RWPE1 (cell line): ENCODE measurements around the gene IL2RA.
"Not testable (repeated sequence)": the region's sequence is repeated elsewhere in the genome, so short reads cannot be mapped to it uniquely, and the experiment has no call there.

Experiments used
- CTCF ChIA-PET: fragments of 350-600 bp; sonication (Branson Sonifier 250); formaldehyde crosslinking; extraction: SDS; loops from one replicate; lab custom pipeline; 2021; lab: Yijun Ruan, JAX
- POLR2A ChIA-PET: fragments of 400-600 bp; formaldehyde crosslinking; extraction: SDS; loops from one replicate; lab custom pipeline; 2020; ENCODE audit warnings: antibody characterized with exemption; ENCODE audit not compliant: low non-redundant PET; lab: Yijun Ruan, JAX
- DNase-seq: peaks from one replicate; pipeline ENCODE4 v3.0.0; 2012; ENCODE audit warnings: low spot score
- H3K27ac ChIP-seq: fragments of 450-650 bp; 2 replicates; pipeline ENCODE4 v1.5.1; 2017
- TF ChIP-seq, protein P1 (sequence below): fragments of 450-650 bp; conservative IDR thresholded peaks from 2 replicates; pipeline ENCODE4 v1.5.1; 2017; ENCODE audit warnings: low read depth, mild to moderate bottlenecking

Gene IL2RA

DNA sequence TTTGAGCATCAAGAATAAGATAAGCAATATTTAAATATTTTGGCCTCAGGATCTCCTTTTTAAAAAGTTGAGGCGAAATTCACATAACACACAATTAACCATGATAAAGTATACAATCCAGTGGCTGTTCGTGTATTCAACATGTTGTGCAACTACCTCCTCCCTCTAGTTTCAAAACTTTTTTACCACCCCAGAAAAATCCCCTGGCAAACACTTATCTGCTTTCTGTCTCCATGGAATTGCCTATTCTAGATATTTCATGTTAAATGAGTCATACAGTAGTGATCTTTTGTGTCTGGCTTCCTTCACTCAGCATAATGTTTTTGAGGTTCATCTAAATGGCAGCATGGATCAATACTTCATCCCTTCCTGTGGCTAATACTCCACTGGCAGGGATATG is 53.0 kb downstream of the IL2RA start:
- CTCF ChIA-PET = no interaction called here

DNA sequence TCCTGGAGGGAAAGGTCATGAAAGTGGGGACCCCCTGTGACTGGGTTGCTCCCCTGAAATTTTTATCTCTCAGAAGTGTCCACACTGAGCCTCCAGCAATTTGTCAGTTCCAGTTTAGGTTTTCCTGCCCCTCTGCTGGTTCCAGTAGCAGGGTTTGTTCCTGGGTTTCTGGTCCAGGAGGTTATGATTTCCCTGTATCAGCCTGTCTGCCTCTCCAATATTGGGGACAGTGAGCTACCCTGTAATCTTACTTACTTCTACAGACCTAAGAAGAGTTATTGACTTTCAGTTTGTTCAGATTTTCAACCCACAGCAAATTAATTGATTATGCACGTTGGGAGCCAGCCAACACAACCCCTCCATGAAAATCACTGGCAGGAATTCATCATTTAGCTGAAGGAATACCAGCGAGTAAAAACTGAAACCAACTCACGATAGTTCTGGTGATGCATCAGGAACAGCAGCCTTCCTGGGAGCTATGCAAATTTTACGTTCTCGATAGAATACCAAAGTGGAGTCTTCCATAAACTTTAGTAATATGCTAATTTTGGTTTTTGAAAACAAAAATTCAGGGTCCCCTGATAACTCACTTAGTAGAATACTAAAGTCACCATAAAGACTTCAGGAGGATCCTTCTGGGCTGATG is 53.5 kb downstream of the IL2RA start:
- ChIA-PET CTCF (interaction anchor here (0.6 kb wide), 1 partner anchor 30 kb away, joined by 3 read pairs; no protein-coding TSS in a partner anchor), POLR2A (no interaction called here)
- TF ChIP-seq, protein P1, sequence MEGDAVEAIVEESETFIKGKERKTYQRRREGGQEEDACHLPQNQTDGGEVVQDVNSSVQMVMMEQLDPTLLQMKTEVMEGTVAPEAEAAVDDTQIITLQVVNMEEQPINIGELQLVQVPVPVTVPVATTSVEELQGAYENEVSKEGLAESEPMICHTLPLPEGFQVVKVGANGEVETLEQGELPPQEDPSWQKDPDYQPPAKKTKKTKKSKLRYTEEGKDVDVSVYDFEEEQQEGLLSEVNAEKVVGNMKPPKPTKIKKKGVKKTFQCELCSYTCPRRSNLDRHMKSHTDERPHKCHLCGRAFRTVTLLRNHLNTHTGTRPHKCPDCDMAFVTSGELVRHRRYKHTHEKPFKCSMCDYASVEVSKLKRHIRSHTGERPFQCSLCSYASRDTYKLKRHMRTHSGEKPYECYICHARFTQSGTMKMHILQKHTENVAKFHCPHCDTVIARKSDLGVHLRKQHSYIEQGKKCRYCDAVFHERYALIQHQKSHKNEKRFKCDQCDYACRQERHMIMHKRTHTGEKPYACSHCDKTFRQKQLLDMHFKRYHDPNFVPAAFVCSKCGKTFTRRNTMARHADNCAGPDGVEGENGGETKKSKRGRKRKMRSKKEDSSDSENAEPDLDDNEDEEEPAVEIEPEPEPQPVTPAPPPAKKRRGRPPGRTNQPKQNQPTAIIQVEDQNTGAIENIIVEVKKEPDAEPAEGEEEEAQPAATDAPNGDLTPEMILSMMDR = no peak
- no peak for DNase-seq
- no peak overlapping the region for H3K27ac ChIP-seq

More for the DNA sequence above, 53.0 kb downstream of the IL2RA start:
- POLR2A ChIA-PET = no interaction called here
- DNase-seq = no peak
- TF ChIP-seq, protein P1 = no peak
- H3K27ac ChIP-seq = no peak overlapping the region

DNA sequence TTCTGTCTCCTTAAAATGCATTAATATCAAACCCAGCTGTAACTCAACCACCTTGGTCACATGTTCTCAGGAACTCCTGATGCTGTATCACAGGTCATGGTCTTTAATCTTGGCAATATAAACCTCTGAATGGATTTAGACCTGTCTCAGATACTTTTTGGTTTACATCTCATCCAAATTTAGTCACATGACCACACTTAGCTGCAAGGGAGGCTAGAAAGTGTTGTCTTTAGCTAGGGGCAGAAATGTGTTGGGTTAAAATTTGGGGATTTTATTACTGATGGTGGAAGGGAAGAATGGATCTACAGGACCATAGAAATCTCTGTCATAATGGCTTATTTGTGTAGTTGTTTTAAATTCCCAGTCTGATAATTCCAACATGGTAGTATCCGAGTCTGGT is 55.2 kb downstream of the IL2RA start:
- CTCF ChIA-PET = interaction anchor here (0.7 kb wide), 1 partner anchor 395 kb away, joined by 3 read pairs; no protein-coding TSS in a partner anchor
- DNase-seq = no peak
- TF ChIP-seq, protein P1 = no peak
- no peak overlapping the region for H3K27ac ChIP-seq
- POLR2A ChIA-PET = no interaction called here

DNA sequence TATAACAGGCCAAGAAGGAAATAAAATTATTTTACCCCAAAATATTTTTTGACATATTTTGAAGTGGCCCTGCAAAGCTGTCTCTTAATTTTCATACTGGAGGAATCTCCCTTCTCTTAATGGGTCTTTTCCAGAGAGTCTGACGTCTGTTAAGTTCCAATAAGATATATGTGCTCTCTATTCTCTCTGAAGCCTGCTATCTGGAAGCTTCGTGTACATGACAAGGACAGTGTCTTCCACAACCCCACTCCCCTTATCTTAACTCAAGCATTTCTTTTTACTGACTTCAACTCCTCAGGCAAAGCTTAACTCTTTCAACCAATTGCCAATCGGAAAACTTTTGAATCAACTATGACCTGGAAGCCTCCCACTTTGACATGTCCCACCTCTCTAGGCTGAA is 55.6 kb downstream of the IL2RA start:
- CTCF ChIA-PET = interaction anchor here (0.8 kb wide), 1 partner anchor 399 kb away, joined by 3 read pairs; no protein-coding TSS in a partner anchor
- no peak for DNase-seq

DNA sequence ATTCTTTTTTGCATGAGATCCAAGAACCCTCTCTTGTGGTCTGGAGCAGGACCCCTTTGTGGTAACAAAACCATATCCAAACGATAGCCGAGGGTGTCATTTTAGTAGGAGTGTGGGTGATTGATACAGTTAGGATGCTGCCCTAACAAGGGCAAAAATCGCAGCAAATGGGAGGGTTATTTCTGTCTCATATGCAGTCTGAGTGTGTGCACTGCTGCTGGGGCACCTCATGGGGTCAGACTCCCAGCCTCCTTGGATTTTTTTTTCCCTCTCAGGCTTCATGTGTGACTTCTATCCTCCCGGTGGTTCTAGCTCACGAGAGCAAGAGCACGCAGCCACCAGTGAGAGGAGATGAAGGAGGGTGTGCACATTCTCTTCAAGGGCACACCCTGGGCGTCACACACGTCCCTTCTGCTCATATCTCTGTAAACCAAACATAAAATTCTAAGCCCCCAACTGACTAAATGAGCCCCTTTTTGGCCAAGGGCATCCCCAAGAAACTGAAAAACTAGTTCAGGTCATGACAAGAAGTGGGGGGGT is 56.2 kb downstream of the IL2RA start:
- POLR2A ChIA-PET = no interaction called here
- DNase-seq = no peak
- CTCF ChIA-PET = interaction anchor here (0.8 kb wide), 1 partner anchor 399 kb away, joined by 3 read pairs; no protein-coding TSS in a partner anchor

More for the DNA sequence above, 55.6 kb downstream of the IL2RA start:
- POLR2A ChIA-PET = no interaction called here
- TF ChIP-seq, protein P1 = no peak
- no peak overlapping the region for H3K27ac ChIP-seq

DNA sequence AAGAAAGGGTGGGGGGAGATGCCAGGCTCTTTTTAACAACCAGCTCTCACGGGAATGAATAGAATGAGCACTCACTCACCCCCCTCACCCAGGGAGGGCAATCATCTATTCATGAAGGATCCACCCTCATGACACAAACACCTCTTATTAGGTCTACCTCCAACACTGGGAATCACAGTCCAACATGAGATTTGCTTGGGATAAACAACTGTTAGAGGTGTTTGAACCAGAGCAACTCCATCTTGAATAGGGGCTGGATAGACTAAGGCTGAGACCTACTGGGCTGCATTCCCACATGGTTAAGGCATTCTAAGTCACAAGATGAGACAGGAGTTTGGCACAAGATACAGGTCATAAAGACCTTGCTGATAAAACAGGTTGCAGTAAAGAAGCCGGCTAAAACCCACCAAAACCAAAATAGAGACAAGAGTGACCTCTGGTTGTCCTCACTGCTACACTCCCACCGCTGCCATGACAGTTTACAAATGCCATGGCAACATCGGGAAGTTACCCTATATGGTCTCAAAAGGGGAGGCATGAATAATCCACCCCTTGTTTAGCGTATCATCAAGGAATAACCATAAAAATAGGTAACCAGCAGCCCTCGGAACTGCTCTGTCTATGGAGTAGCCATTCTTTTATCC is 56.9 kb downstream of the IL2RA start:
- DNase-seq, CTCF ChIA-PET, POLR2A ChIA-PET, H3K27ac ChIP-seq: not testable (repeated sequence)

More for the DNA sequence above, 56.2 kb downstream of the IL2RA start:
- TF ChIP-seq, protein P1 = no peak
- H3K27ac ChIP-seq = no peak overlapping the region
